Spleen (tissue), 11 donors: ENCODE results near the gene TNFAIP8. TPM values are rescaled to one million over a fixed set of nuclear protein-coding genes. Genes with fewer than 3 reads are reported as not detected.

Experiments
- DNase-seq: peaks from one replicate; pipeline ENCODE4 v3.0.0-alpha.2; 2020
- H3K27ac ChIP-seq, 8 donors: fragments of 200-600 bp; sonication (generic) in 7 of 8; 1 replicate in 4 of 8; 2 replicates in 4 of 8; pipeline versions ENCODE4 v1.5.0 to v1.8.0; 2016 to 2021; ENCODE audit warnings: inconsistent platforms in 4 of 8, mild to moderate bottlenecking in 4 of 8, moderate library complexity in 1 of 8
- H3K27me3 ChIP-seq, 7 donors: fragments of 200-600 bp; sonication (generic) in 6 of 7; replicated peaks in 1 of 7; 1 replicate in 4 of 7; 2 replicates in 3 of 7; pipeline versions ENCODE4 v1.5.0 to v1.8.0; 2016 to 2021; ENCODE audit warnings: inconsistent platforms in 3 of 7, mild to moderate bottlenecking in 1 of 7
- H3K36me3 ChIP-seq, 6 donors: fragments of 200-600 bp; sonication (generic) in 5 of 6; 1 replicate in 4 of 6; 2 replicates in 2 of 6; pipeline versions ENCODE4 v1.5.0 to v1.8.0; 2016 to 2021; ENCODE audit warnings: inconsistent platforms in 2 of 6
- H3K4me1 ChIP-seq, 6 donors: fragments of 200-600 bp; sonication (generic) in 5 of 6; 1 replicate in 3 of 6; 2 replicates in 3 of 6; pipeline versions ENCODE4 v1.5.0 to v1.8.0; 2016 to 2021; ENCODE audit warnings: inconsistent platforms in 3 of 6
- H3K4me3 ChIP-seq, 8 donors: fragments of 200-600 bp; sonication (generic) in 7 of 8; 1 replicate in 4 of 8; 2 replicates in 4 of 8; pipeline versions ENCODE4 v1.5.0 to v1.8.0; 2016 to 2021; ENCODE audit warnings: inconsistent platforms in 4 of 8, mild to moderate bottlenecking in 4 of 8, moderate library complexity in 2 of 8
- H3K9me3 ChIP-seq, 8 donors: fragments of 200-600 bp; sonication (generic) in 7 of 8; 1 replicate in 4 of 8; 2 replicates in 4 of 8; pipeline versions ENCODE4 v1.5.0 to v1.8.0; 2016 to 2021; ENCODE audit warnings: inconsistent platforms in 4 of 8
- CTCF ChIP-seq, 11 experiments: fragments of 200-600 bp in 7 of 11; fragments of 450-650 bp in 4 of 11; sonication (generic) in 4 of 11; IDR thresholded peaks in 8 of 11; conservative IDR thresholded peaks in 3 of 11; 1 replicate in 7 of 11; 2 replicates in 4 of 11; pipeline versions ENCODE4 v1.4.0 to v1.8.0; 2016 to 2021; ENCODE audit warnings: antibody characterized with exemption in 11 of 11, inconsistent platforms in 4 of 11, mild to moderate bottlenecking in 1 of 11
- POLR2A ChIP-seq, 3 donors: fragments of 450-650 bp; IDR thresholded peaks; one replicate each; pipeline ENCODE4 v1.5.1; 2017; ENCODE audit warnings: antibody characterized with exemption in 3 of 3, mild to moderate bottlenecking in 1 of 3
- POLR2AphosphoS5 ChIP-seq, 3 donors: sonication (generic); formaldehyde crosslinking; IDR thresholded peaks; one replicate each; pipeline ENCODE4 v1.5.1; 2017; ENCODE audit warnings: antibody characterized with exemption in 3 of 3
- WGBS, 5 donors: extraction: QIAGEN DNeasy Blood & Tissue Kit in 3 of 5; methylation state at CpG; one replicate each; pipeline versions ENCODE4 v1.1.5 to v1.1.7; 2013 to 2018; 5-methylcytosine and 5-hydroxymethylcytosine counted together
- intact Hi-C: fragments of 100-400 bp; cut with DNase I; formaldehyde crosslinking; loops from one replicate; pipeline ENCODE4 v1.15.0; 2023; ENCODE audit warnings: low total_unique reads
- polyA plus RNA-seq, 3 donors: library from polyadenylated mRNA; stranded (reverse); fragments of 200-250 nt; gene quantifications; one replicate each; pipeline ENCODE4 v1.2.1, GENCODE V29; 2013
- total RNA-seq, 7 donors: library from RNA; depleted of rRNA in 3 of 7; stranded (reverse); fragments of >200 nt in 3 of 7; fragmentation: NEBNext Ultra II Directional in 4 of 7; extraction: Animal tissue kit (Norgen Biotek cat#: 25700) in 4 of 7; gene quantifications; one replicate each; pipeline versions ENCODE4 v1.1.0 to v1.2.1, GENCODE V29; 2016 to 2021
- donor health status: healthy with polysubstance abuse.
- donor health status: DM: no; HTN: no; CAD: no; lungs with moderate emphysema.
- donor health status: DM: no; HTN: no; CAD: no.
- donor health status: Bipolar disorder and iron deficiency.
- donor health status: healthy.
- donor health status: DM: no; HTN: no; CAD: no.
- donor health status: DM: yes; HTN: yes; CAD: no.

TNFAIP8 gene
- total and polyA plus RNA-seq, 10 donors = 71.1 to 123 (median 101) TPM

DNA sequence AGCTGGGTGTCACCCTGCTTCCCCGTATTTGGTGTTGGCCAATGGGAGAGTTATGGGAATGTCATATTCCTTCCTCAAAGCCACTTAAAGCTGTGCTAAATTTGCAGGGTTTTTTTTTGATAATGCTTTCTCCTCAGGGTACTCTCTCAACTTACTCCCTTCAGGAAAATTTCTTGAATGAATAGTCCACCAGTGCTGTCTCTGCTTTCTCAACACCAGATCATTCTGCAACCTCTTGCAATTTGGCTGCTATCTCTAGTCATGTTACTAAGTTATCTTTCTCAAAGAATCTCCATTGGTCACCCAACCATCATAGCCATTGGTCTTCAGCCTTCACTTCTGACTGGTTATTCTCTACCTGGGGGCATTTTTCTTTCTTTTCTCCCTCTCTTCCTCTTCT, 13.4 kb upstream of the TNFAIP8 start:
- no peaks in the 10 kb centered on the region for H3K27me3 ChIP-seq
- 26 to 57% (median 50%) methylated on average over 1 of the region's 1 CpG for WGBS, 5 donors
- TF ChIP-seq POLR2A (IDR thresholded peaks at IDR 0.05) (no peak), CTCF (IDR thresholded peaks at IDR 0.05 in 8 of 11, conservative IDR thresholded peaks at IDR 0.05 in 3 of 11) (no peak), POLR2AphosphoS5 (IDR thresholded peaks at IDR 0.05) (no peak)
- no peaks in the 10 kb centered on the region for H3K9me3 ChIP-seq
- H3K27ac ChIP-seq = peak overlapping the region in 7 of 8 donors; percentile 67 to 91 (median 86)
- intact Hi-C loops = no loop called here
- H3K4me1 ChIP-seq = peaks cover 58 to 100% (median 97%) of the 10 kb centered on the region in 6 donors
- H3K4me3 ChIP-seq = peak overlapping the region in 2 of 8 donors; percentile 1 to 60
- no peak for DNase-seq
- H3K36me3 ChIP-seq = no peaks in the 10 kb centered on the region

- H3K27ac ChIP-seq = peak overlapping the region; percentile 32 to 91 (median 85)
- H3K27me3 ChIP-seq = no peaks in the 10 kb centered on the region
- H3K36me3 ChIP-seq = no peaks in the 10 kb centered on the region
- H3K9me3 ChIP-seq = no peaks in the 10 kb centered on the region
- no peak for DNase-seq
- 64 to 79% (median 72%) methylated on average over 6 of the region's 6 CpGs for WGBS, 5 donors
- TF ChIP-seq CTCF (IDR thresholded peaks at IDR 0.05 in 8 of 11, conservative IDR thresholded peaks at IDR 0.05 in 3 of 11) (no peak), POLR2AphosphoS5 (IDR thresholded peaks at IDR 0.05) (no peak), POLR2A (IDR thresholded peaks at IDR 0.05) (no peak)
- intact Hi-C loops = no loop called here
- H3K4me1 ChIP-seq = peaks cover 53 to 100% (median 98%) of the 10 kb centered on the region in 6 donors
- peak overlapping the region in 1 of 8 donors; percentile 60 for H3K4me3 ChIP-seq
These were observed 12.8 kb upstream of the TNFAIP8 start for GRCh38 chr5:119343052-119343451.

DNA sequence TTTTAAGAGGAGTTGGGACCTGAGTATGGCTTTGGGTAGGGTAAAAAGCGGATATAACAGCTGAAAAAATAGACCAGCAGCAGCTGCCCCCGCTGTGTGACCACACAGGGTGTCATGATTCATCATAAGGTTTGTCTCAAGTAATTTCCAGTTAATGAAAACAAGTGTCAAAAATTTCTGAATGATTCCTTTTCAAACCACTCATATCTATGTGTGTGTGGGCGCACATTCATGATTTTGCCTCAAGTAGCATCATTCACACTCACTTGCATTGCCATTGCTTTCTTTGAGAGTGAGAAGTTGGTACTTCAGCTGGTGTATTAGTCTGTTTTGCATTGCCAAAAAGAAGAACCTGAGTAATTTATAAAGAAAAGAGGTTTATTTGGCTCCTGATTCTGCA, 12.1 kb upstream of the TNFAIP8 start:
- Histone ChIP-seq H3K4me1 (peaks cover 47 to 100% (median 97%) of the 10 kb centered on the region in 6 donors), H3K4me3 (no peak overlapping the region), H3K36me3 (no peaks in the 10 kb centered on the region), H3K9me3 (no peaks in the 10 kb centered on the region), H3K27me3 (no peaks in the 10 kb centered on the region), H3K27ac (peak overlapping the region; percentile 32 to 91 (median 85))
- no peak for DNase-seq
- whole genome bisulfite sequencing, 5 donors = 54 to 71% (median 63%) methylated on average over 3 of the region's 3 CpGs
- intact Hi-C loops = no loop called here
- TF ChIP-seq POLR2AphosphoS5 (IDR thresholded peaks at IDR 0.05) = no peak

DNA sequence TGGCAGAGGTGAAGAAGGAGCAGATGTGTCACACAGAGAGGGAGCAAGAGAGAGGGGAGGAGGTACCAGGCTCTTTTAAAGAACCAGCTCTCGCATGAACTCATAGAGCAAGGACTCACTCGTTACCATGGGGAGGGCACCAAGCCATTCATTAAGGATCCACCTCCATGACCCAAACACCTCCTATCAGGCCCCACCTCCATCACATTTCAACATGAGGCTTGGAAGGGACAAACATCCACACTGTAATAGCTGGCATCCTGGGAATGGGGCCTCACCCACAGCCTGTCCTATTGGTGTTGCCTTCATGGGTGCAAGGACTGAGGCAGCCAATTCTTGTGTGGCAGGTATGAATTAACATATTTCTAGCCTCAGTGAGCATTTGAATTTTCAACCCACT, 11.6 kb upstream of the TNFAIP8 start:
- WGBS, 5 donors = 41 to 75% (median 43%) methylated on average over 2 of the region's 2 CpGs
- Histone ChIP-seq H3K27ac (peak overlapping the region; percentile 32 to 91 (median 85)), H3K27me3 (no peaks in the 10 kb centered on the region), H3K36me3 (no peaks in the 10 kb centered on the region), H3K4me1 (peaks cover 44 to 100% (median 97%) of the 10 kb centered on the region in 6 donors), H3K9me3 (no peaks in the 10 kb centered on the region), H3K4me3 (no peak overlapping the region)
- DNase-seq = no peak
- TF ChIP-seq POLR2AphosphoS5 (IDR thresholded peaks at IDR 0.05) (no peak), CTCF (IDR thresholded peaks at IDR 0.05 in 8 of 11, conservative IDR thresholded peaks at IDR 0.05 in 3 of 11) (no peak), POLR2A (IDR thresholded peaks at IDR 0.05) (no peak)
- intact Hi-C loops = no loop called here

GRCh38 chr5:119345861-119346260, 10.0 kb upstream of the TNFAIP8 start:
- H3K36me3 ChIP-seq = no peaks in the 10 kb centered on the region
- WGBS, 5 donors = 43 to 49% (median 46%) methylated on average over 3 of the region's 3 CpGs
- H3K4me3 ChIP-seq = peak overlapping the region in 1 of 8 donors; percentile 36
- no peaks in the 10 kb centered on the region for H3K27me3 ChIP-seq
- H3K9me3 ChIP-seq = no peaks in the 10 kb centered on the region
- peaks cover 44 to 98% (median 85%) of the 10 kb centered on the region in 6 donors for H3K4me1 ChIP-seq
- peak overlapping the region in 5 of 8 donors; percentile 40 to 91 (median 71) for H3K27ac ChIP-seq
- intact Hi-C loops = no loop called here
- no peak for DNase-seq
- TF ChIP-seq CTCF (IDR thresholded peaks at IDR 0.05 in 8 of 11, conservative IDR thresholded peaks at IDR 0.05 in 3 of 11) = no peak
- no peak for TF ChIP-seq POLR2A (IDR thresholded peaks at IDR 0.05)
- TF ChIP-seq POLR2AphosphoS5 (IDR thresholded peaks at IDR 0.05) = no peak
